Stomach (tissue), 4 donors: Measurements from ENCODE around the gene TIMM13.
"Not testable (repeated sequence)": the region's sequence is repeated elsewhere in the genome, so short reads cannot be mapped to it uniquely, and the experiment has no call there.

Experiments
- CTCF ChIP-seq, 7 experiments: fragments of 450-650 bp in 4 of 7; fragments of 200-600 bp in 3 of 7; sonication (generic) in 3 of 7; IDR thresholded peaks; one replicate each; pipeline ENCODE4 v1.5.1; 2016 to 2019; ENCODE audit warnings: antibody characterized with exemption in 7 of 7, control low read depth in 2 of 7, mild to moderate bottlenecking in 1 of 7
- EP300 ChIP-seq: sonication (generic); formaldehyde crosslinking; IDR thresholded peaks from one replicate; pipeline ENCODE4 v1.6.1; 2017; ENCODE audit warnings: antibody characterized with exemption
- POLR2A ChIP-seq, 4 donors: fragments of 450-650 bp; IDR thresholded peaks; one replicate each; pipeline ENCODE4 v1.6.1; 2016; ENCODE audit warnings: antibody characterized with exemption in 4 of 4, control low read depth in 2 of 4, mild to moderate bottlenecking in 1 of 4, moderate library complexity in 1 of 4
- POLR2AphosphoS5 ChIP-seq, 3 donors: sonication (generic); formaldehyde crosslinking; IDR thresholded peaks; one replicate each; pipeline ENCODE4 v1.6.1; 2016; ENCODE audit warnings: antibody characterized with exemption in 3 of 3

GRCh38 chr19:2469915-2470200, 42.5 kb upstream of the TIMM13 start:
- TF ChIP-seq CTCF (IDR thresholded peaks at IDR 0.05); POLR2AphosphoS5 (IDR thresholded peaks at IDR 0.05); POLR2A (IDR thresholded peaks at IDR 0.05); EP300: not testable (repeated sequence)
